ENCODE measurements around the gene DNAJC1. TPM values are rescaled to one million over a fixed set of nuclear protein-coding genes. Genes with fewer than 3 reads are reported as not detected.

The DNAJC1 gene
- total RNA-seq, 1 experiment from 2014 or later, result 26.5 TPM

DNA sequence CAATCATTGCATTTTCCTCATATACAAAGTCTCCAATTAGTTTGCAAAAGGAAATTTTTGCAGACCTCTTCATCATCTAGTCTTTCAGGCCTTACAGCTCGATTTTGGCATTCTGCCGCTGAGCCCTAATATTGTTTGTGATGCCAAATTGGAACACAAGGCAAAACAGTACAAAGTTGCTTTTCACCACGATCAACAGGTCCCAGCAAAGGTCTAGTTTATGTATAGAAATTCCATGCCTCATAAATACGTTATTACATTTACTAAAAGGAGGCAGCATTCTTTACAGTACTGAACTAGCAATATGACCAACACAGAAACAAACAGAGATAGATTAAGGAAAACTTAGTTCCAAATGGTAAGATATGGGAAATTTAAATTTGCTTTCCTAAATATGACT, 7.0 kb upstream of the DNAJC1 start:
- DNase-seq (ENCODE audit: low read depth), result no peak

DNA sequence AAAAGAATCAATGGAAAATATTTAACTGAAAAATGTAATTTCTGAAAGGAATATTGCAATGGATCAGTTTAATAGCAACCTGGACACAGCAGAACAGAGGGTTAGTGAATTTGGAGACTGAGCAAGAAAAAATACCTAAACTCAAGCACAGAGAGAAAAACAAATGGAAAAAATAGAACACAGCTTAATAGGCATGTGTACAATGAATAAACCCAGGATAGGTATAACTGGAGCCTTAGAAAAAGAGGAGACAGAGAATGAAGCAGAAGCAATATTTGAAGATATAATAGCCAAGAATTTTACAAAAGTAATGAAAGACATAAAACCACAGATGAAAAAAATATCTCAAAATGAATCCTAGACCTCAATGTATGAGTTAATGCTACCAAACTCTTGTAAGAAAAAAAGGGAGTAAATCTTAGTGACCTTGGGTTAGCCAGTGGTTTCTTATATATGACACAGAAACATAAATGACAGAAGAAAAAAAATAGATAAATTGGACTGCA, 2.9 kb upstream of the DNAJC1 start:
- DNase-seq (ENCODE audit: low read depth), result no peak

DNA sequence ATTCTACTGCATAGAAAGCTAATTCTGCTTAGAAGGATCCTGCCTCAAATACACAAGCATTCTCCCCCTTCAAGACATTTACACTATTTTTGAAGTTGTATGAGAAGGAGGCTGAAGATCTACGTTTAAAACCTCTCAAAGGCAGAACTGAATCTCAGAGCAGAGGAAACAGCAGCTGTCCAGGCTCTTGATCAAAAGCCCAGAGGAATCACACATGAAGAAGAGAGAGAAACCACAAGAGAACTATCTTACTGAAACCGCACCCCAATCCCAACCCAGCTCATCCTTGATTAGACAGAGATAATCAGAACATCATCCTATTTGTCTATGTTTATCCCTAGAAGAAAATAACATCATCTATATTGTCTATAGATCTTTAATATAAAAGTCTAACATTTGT, 2.2 kb upstream of the DNAJC1 start:
- no peak for DNase-seq (ENCODE audit: low read depth)

DNA sequence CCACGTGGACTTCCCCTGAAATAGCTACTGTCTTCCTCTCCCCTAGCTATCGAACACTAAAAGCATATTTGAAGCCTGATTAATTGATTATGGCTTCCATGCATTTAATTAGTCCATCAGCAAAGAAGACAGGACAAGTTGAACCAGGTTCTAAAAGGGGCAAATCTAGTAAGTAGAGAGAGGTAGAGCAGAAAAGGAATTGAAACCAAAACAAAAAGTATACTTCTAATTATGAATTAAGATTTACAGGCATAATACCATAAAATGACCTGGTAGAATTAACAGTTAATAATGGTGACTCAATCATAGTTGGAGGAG, 393 bp upstream of the DNAJC1 start:
- no peak for DNase-seq (ENCODE audit: low read depth)

DNA sequence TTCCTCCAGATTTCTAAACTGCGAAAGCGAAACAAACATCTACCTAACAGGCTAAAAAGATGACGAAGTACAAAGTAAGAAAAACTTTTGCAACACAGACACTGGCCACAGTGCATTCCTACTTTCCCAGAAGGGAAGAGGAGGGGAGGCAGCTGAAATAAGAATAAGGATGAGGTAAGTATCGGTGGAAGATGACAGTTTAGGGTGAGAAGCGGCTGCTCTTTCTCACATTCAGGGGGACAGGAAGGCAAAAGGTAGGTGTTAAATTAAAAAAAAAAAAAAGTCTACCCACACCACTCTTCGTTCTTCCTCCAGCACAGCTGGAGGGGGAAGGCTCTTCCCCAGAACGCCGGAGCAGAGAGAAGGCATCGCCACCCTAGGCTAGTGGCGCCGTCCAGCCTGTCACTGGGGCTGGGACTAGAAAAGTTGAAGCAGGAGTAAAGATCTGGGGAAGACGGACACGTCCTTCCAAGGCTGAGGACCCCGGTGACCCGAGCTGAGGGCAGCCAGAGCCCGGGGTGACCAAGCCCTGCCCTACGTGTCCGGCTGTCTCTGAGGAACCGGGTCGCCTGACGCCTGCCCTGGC, 846 bp downstream of the DNAJC1 start:
- peak; percentile 46 for DNase-seq (ENCODE audit: low read depth)

DNA sequence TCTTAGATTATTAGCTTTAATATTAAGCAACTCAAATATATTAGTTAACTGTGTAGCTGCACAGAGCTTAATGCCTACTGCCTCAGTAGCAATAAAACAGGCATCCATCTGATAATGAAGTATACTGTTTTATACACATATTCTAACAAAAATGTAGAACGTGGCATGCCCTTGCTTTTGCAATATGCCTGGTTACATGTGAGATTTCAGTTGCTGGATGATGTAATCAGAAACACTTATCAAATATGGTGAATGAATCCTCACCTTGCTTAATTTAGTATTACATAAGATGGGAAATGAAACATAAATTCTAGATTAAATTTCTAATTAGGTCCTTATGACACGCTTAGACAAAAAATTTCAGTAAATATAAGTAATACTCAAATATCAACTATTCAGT, 8.0 kb downstream of the DNAJC1 start:
- no peak for DNase-seq (ENCODE audit: low read depth)

DNA sequence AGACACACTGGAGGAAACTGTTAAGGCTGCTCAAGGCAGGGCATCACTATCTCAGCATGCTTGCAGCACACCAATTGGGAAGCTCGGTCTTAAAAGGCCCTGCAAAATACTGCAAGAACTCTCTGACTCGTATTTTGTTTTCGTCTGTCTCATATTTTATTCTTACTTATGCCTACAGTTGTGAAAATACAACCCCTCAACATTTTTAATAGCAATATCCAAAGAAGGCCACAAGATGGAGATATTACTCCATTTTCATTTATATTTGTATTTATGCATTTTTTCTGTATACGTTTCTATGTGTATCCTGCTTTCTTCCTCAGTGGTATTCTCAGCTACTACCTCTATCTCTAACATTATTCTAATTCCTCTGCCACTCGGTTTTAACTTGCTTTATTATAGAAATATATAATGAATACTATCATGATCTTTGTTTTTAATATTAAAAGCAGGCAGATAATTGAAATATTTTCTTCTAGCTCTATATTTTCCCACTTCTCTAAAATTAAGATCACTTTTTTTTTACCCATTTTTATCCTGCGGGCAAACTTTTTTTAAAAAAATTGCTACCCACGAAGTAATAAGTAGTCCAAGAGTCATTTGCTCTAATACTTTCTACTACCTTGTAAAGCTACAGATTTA, 10.0 kb downstream of the DNAJC1 start:
- DNase-seq (ENCODE audit: low read depth), result peak; percentile 17

DNA sequence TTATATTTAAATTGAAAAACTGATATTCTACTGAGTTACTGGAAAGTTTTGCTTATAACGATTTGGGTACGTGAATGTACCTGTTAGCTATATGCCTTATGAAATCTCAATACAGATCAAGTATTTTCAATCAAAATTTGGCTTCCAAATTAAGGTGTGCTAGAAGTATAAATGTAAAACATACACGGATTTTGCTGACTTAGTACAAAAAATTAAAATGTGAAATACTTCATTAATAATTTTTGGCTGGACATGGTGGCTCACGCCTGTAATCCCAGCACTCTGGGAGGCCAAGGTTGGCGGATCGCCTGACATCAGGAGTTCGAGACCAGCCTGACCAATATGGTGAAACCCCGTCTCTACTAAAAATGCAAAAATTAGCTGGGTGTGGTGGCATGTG, 11.7 kb downstream of the DNAJC1 start:
- no peak for DNase-seq (ENCODE audit: low read depth)

DNA sequence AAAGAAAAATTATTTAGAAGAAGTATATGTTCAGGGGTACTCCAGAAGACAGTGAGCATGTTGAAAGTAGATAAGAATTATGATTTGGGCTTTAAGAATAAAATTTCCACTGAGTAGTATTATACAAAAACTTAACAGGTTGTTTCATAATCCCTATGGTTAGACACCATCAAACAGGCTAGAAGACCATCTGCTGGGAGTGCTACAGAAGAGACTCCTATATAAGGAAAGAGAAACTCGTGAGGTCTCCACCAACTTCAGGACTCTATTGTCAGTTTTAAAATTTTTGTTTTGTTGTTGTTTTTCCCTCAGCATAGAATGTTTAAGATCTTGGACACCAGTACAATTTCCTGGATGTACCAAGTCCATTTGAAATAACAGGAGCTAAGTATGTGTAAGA, 13.1 kb downstream of the DNAJC1 start:
- no peak for DNase-seq (ENCODE audit: low read depth)

DNA sequence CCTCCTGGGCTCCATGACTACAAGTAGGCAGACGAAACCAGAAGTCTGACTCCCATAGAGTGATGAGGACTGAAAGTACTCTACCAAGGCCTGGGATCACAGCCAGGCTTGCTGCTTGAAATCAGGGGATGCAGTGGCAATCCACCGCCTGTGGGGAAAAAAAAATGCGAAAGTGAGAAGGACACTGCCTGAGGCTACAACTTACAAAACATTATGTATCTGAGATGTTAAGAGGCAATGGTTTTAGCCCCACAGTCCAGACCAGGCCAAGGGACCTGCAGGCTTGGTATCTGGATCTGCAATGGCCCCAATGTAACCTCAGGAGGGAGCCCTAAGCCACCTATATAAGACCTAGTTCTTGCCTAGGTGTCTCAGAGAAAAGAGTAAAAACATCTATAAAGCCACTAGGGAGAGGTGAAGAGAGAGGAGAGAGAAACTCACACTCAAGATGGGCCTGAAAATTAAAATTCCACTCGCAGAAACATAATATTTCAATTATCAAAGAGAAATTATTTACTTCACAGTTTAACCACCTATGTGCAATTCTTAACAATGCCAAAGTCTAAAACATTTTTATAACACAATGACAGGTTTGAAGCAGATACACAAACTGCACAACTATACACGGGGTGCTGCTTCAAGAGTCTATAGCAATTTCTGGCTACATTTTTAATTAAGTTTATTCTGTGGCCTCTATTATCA, 13.9 kb downstream of the DNAJC1 start:
- DNase-seq (ENCODE audit: low read depth), result peak; percentile 56

DNA sequence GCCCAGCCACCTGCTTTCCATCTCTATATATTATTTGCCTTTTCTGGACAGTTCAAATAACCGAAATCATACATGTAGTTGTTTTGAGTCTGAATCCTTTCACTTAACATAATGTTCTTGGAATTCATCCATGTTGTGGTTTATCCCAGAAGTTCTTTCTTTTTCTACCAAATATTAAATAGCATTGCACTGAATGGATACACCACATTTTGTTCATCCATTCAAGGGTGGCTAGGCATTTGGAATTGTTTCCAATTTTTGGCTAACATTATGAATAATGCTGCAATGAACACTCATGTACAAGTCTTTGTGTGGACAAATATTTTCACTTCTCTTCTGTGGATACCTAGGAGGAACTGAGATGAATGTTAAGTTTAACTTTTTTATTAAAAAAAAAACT, 18.0 kb downstream of the DNAJC1 start:
- DNase-seq (ENCODE audit: low read depth), result peak; percentile 15

DNA sequence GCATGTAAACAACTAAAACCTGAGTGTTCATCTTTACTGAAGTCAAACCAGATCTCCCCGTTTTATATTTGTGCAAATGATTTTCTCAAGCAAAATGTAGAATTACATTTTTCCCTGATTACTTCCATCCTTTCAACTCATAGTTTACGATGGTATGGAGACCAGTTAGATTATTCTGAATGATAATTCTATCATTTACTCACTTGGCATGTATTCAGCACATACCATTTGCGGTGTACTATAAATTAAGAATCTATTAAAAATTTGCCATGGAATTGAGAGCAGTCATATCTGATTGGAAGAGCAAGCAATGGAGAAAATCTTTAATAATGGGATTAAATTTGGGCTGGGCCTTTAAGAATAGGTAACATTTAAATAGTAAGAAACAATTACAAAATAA, 22.4 kb downstream of the DNAJC1 start:
- DNase-seq (ENCODE audit: low read depth), result no peak

DNA sequence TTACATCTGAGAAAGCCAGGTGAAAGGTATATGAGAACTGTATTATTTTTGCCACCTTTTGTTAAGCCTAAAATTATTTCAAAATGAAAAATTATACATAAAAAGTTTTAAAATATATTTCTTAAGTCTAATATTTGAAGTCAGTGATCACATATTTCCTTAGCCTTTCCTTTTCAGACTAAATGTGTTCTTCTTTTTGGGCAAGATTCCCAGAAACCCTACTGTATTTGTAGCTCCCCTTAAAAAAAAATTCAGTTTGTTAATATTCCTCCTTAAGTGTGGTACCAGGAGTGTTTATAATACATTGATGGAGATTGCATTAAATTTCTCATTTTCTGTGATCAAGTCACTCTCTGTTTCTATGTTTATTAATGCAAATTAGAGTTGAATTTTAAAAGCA, 22.8 kb downstream of the DNAJC1 start:
- no peak for DNase-seq (ENCODE audit: low read depth)

DNA sequence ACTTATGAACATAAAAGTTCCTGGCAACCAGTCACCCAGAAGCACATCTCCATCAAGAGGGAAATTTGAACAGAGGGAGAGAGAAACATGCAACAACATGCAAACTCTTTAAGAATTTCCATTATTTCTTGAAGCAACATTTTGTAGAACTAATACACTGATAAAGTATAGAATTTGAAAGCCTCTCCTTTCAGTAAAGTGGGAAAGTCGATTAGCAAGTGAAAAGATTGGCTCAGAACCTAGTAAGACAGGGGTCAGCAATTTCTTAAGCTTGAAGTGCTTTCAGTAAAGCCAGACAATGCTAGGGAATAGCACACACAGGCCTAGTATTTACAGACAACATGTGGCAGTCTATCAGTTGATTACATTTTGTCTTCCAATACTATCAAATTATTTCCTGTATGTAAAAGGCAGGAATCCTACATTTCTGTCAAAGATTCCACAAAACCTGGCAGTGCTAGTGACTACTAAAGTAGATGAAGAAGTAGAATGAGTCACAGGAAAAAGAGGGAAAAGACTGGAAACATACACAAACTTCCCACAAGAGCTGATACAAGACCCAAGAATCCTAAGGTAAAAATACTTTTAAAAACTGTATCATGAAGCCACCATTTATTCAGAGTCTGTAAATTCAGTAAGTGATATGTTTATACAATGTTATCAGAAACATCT, 25.2 kb downstream of the DNAJC1 start:
- DNase-seq (ENCODE audit: low read depth), result peak; percentile 42

DNA sequence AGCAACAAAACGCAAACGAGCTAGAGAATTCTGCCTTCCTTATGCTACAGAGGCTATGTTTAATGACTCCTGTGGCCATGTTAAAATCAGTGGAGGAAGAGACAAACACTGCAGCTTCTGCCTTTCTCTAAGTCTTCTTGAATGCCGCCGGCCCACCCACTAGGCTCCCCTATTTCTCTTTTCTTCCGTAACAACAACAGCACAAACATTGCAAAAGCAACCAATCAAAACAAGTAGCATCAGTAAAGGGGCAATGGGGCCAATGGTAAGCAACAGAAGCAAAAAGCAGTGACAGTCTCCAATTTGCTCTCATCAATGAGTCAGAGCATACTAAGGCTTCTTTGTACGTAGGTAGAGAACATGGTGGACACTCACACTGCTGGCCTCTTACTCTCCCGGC, 26.8 kb downstream of the DNAJC1 start:
- DNase-seq (ENCODE audit: low read depth), result no peak

DNA sequence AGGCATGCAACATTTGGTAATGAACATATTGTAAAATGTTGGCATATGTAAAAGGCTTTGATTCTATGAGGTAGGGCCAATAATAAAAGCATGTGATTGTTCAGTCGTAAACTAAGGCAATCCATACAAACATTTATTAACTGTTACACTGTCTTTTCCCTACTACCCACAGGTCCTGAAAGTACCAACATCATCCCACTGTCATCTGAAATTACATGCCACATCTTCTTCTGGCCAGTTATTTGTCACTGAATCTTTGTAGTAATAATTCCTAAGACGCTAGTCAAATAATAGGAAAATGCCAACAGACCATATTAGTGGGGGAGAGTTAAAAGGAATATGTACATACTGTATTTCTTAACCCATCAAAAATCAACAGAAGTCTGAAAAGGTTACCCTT, 27.2 kb downstream of the DNAJC1 start:
- DNase-seq (ENCODE audit: low read depth), result no peak

DNA sequence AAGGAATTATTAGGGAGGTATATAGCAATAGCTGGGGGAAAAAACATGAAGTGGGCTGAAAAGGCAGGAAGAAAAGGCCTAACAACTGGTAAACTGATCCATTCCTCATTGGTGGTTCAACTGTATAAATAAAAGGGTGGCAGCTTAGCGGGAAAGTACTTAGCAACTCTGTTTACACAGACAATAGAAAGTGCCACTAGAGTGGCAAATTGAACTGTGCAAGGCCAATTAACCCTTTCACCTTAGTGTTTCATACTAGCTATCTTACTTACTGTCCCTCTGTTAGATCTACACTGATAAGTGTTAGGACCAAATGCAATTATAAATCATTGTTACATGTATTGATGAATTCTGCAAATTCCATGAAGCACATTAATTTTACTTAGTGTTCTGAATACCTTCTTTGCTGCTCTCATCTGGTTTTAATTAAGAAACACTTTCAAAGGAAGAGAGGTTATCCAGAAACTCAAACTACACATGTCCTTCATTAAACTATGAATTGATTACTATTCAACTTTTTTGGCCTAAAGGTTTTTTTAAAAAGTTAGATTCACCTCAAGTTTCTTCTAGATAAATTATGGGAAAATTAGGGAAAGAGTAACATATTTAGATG, 28.0 kb downstream of the DNAJC1 start:
- peak; percentile 3 for DNase-seq (ENCODE audit: low read depth)

DNA sequence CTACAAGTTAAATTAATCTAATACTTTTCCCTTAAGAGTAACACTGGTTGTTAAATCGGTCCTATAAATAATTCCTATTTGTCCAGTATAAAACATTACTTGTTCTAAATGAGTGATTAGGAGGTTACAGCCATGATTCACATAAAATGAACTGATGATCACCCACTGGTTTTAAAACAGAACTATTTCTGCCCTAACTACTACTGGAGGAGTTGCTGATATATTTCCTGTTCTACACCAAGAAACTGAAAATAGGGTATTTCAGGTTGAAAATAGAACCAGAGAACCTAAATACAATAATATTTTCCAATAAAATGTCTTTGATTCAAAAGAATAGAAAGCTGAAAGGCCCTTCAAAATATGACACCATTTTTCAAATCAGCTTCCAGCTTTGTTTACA, 30.9 kb downstream of the DNAJC1 start:
- DNase-seq (ENCODE audit: low read depth), result no peak

DNA sequence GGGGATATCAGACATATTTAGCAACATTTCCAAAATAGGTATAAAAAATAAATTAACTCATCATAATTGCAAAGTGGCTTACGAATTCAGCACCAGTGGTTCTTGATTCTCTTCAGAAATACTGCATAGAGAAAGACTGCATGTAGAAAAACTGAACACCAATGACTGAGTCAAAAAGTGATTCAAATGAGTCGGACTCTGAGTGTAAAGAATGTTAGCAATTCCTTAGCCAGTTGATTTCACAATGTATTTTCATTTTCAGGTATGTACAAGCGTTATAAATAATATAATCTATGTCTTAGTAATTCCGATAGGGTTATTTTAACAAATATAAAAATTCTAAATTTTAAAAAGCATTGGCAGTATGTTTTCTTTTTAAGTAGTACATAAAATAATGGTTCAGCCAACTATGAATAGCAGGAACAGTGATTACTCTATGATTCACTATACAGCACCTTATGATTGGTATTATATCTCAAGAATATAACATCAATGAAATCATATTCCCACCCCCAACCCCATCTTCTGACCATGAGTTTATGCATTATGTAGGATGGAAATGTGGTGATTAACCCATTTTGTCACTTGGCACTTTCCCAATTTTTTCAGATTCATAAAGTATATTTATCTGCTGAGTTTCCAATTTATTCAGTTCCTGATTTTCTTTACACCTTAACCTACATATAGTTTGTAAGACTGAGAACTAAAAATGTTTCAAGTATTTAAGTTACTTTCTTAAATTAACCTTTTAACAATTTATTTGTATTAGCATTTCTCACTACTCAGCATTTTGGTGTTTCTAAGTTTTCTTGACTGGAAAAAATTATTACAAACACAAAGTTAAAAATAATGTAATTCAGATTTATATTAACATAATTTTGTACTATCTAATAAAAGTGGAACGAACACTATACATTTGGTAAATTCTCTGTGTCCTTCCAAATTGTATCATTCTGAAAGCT, 33.9 kb downstream of the DNAJC1 start:
- DNase-seq (ENCODE audit: low read depth), result no peak

DNA sequence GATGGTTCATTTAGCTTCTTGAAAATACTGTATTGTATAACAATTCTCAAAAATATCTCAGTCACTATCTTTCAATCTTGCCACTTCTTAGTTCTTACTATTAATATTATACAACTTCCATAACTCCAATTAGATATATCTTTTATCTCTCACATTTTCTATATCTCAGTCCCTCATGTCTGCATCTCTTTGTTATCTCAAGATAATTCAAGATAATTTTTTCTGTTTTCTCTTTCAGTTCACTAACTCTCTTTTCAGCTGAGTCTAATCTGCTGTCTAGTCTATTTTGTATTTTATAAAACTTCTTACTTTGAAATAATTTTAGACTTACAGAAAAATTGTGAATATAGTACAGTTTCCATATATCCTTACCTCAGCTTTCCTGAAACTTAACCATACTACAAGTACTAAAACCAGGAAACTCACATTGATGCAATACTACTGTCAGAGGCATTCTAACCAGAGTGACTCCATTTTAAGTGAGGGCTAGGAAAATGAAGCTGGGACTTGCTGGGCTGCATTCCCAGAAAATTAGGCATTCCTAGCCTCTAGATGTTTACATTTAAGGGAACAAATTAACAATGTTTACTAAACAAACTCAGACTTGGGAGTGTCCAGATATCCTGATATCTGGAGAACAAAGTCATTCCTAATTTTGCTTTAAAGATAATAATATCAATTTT, 38.4 kb downstream of the DNAJC1 start:
- no peak for DNase-seq (ENCODE audit: low read depth)

DNA sequence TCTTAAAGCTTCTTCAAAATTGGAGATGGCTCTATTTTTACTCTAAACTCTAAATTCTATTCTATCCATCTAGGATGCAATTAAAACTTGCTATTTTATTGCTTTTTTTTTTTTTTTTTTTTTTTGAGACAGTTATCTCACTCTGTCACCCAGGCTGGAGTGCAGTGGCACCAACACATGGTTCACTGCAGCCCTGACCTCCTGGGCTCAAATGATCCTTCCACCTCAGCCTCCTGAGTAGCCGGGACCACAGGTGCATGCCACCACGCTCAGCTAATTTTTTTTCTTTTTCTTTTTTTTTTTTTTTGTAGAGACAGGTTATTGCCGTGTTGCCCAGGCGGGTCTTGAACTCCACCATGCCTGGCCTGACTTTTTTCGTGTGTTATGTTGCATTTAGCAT, 41.2 kb downstream of the DNAJC1 start:
- no peak for DNase-seq (ENCODE audit: low read depth)
